HEK293T (cell line): ENCODE results near the gene SP100.

ENCODE experiments used
- CTCF ChIA-PET: fragments of 350-600 bp; formaldehyde crosslinking; extraction: SDS; loops from one replicate; lab custom pipeline; 2021; ENCODE audit warnings: antibody characterized with exemption, inconsistent platforms; lab: Yijun Ruan, JAX
- POLR2A ChIA-PET: fragments of 350-600 bp; formaldehyde crosslinking; extraction: SDS; loops from one replicate; lab custom pipeline; 2020; ENCODE audit warnings: antibody characterized with exemption, inconsistent platforms; lab: Yijun Ruan, JAX
- DNase-seq: peaks from one replicate; pipeline ENCODE4 v3.0.0; 2012; ENCODE audit warnings: mixed read lengths; ENCODE audit errors: extremely low spot score
- ARNT ChIP-seq: fragments of 450-650 bp; IDR thresholded peaks from 2 replicates; pipeline ENCODE4 v1.6.1; 2017; ENCODE audit warnings: mild to moderate bottlenecking
- BHLHE40 ChIP-seq: fragments of 450-650 bp; IDR thresholded peaks from 2 replicates; pipeline ENCODE4 v1.6.1; 2016; ENCODE audit warnings: mild to moderate bottlenecking, moderate library complexity, borderline replicate concordance
- CTBP1 ChIP-seq: fragments of 450-650 bp; IDR thresholded peaks from 2 replicates; pipeline ENCODE4 v1.6.1; 2016; ENCODE audit warnings: borderline replicate concordance
- ELF4 ChIP-seq: fragments of 450-650 bp; IDR thresholded peaks from 2 replicates; pipeline ENCODE4 v1.6.1; 2017; ENCODE audit warnings: antibody characterized with exemption
- FOXA1 ChIP-seq: fragments of 450-650 bp; IDR thresholded peaks from 2 replicates; pipeline ENCODE4 v1.6.1; 2016; ENCODE audit warnings: mild to moderate bottlenecking
- FOXK2 ChIP-seq: fragments of 450-650 bp; IDR thresholded peaks from 2 replicates; pipeline ENCODE4 v1.6.1; 2016; ENCODE audit warnings: mild to moderate bottlenecking
- FOXM1 ChIP-seq: fragments of 450-650 bp; IDR thresholded peaks from 2 replicates; pipeline ENCODE4 v1.6.1; 2017; ENCODE audit warnings: mild to moderate bottlenecking, borderline replicate concordance
- HDGF ChIP-seq: fragments of 450-650 bp; IDR thresholded peaks from 2 replicates; pipeline ENCODE4 v1.6.1; 2017; ENCODE audit warnings: antibody characterized with exemption, borderline replicate concordance
- L3MBTL2 ChIP-seq: fragments of 450-650 bp; conservative IDR thresholded peaks from 2 replicates; pipeline ENCODE4 v1.6.1; 2016; ENCODE audit warnings: mild to moderate bottlenecking
- LEF1 ChIP-seq: fragments of 450-650 bp; IDR thresholded peaks from 2 replicates; pipeline ENCODE4 v1.6.1; 2017; ENCODE audit warnings: mild to moderate bottlenecking, borderline replicate concordance
- NFRKB ChIP-seq: fragments of 450-650 bp; IDR thresholded peaks from 2 replicates; pipeline ENCODE4 v1.6.1; 2016; ENCODE audit warnings: mild to moderate bottlenecking, moderate library complexity
- SP1 ChIP-seq: fragments of 450-650 bp; IDR thresholded peaks from 2 replicates; pipeline ENCODE4 v1.6.1; 2017
- SUZ12 ChIP-seq: fragments of 450-650 bp; IDR thresholded peaks from 2 replicates; pipeline ENCODE4 v1.6.1; 2016; ENCODE audit warnings: mild to moderate bottlenecking
- TARDBP ChIP-seq: fragments of 450-650 bp; IDR thresholded peaks from 2 replicates; pipeline ENCODE4 v1.6.1; 2016
- ZNF384 ChIP-seq: fragments of 450-650 bp; IDR thresholded peaks from 2 replicates; pipeline ENCODE4 v1.6.1; 2016
- TF ChIP-seq, protein P1 (sequence below): fragments of 450-650 bp; IDR thresholded peaks from 2 replicates; pipeline ENCODE4 v1.6.1; 2016

The SP100 gene

GRCh38 chr2:230439590-230439989, 23.6 kb downstream of the SP100 start:
- ChIA-PET CTCF (no interaction called here), POLR2A (no interaction called here)
- DNase-seq: no peak
- TF ChIP-seq FOXM1 (no peak), TARDBP (no peak), ARNT (no peak), FOXK2 (no peak)

GRCh38 chr2:230441227-230441897, 25.4 kb downstream of the SP100 start:
- CTCF ChIA-PET: no interaction called here
- POLR2A ChIA-PET: no interaction called here
- TF ChIP-seq FOXA1: no peak
- TF ChIP-seq LEF1: no peak
- no peak for TF ChIP-seq CTBP1
- no peak for TF ChIP-seq HDGF
- no peak for TF ChIP-seq NFRKB
- TF ChIP-seq SUZ12: no peak
- TF ChIP-seq FOXK2: no peak
- no peak for TF ChIP-seq BHLHE40
- TF ChIP-seq ELF4: no peak
- TF ChIP-seq L3MBTL2: no peak
- no peak for TF ChIP-seq ARNT
- no peak for DNase-seq

GRCh38 chr2:230443541-230443940, 27.5 kb downstream of the SP100 start:
- ChIA-PET POLR2A (no interaction called here), CTCF (no interaction called here)
- TF ChIP-seq TARDBP (no peak), FOXK2 (no peak), SUZ12 (no peak), L3MBTL2 (no peak), BHLHE40 (no peak), SP1 (no peak), FOXA1 (no peak), ZNF384 (no peak), ARNT (no peak), LEF1 (no peak), CTBP1 (no peak), FOXM1 (no peak), ELF4 (no peak), NFRKB (no peak), HDGF (no peak)
- TF ChIP-seq, protein P1, sequence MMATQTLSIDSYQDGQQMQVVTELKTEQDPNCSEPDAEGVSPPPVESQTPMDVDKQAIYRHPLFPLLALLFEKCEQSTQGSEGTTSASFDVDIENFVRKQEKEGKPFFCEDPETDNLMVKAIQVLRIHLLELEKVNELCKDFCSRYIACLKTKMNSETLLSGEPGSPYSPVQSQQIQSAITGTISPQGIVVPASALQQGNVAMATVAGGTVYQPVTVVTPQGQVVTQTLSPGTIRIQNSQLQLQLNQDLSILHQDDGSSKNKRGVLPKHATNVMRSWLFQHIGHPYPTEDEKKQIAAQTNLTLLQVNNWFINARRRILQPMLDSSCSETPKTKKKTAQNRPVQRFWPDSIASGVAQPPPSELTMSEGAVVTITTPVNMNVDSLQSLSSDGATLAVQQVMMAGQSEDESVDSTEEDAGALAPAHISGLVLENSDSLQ: no peak
- no peak for DNase-seq

DNA sequence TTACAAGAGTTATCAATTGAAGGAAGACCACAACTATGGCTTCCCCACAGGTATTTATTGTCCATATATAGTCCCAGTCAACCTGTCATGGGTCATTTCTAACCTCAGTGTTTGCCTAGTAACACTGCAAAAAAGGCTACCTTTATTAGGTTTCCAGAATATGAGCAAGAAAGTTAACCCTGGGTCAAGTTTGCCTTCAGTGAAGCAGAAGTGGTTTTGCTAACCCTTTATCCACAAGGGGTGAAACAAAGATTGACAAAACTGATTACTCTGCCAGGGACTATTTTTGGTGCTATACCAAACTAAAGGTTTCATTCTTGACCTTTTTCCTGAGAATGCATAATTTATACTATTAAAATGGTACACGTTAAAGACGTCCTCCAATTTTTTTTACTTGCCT, 28.8 kb downstream of the SP100 start:
- no peak for TF ChIP-seq LEF1
- TF ChIP-seq ELF4: no peak
- no peak for TF ChIP-seq FOXA1
- TF ChIP-seq TARDBP: no peak
- TF ChIP-seq ARNT: no peak
- TF ChIP-seq, protein P1: no peak
- TF ChIP-seq FOXK2: no peak
- no peak for TF ChIP-seq ZNF384
- no peak for TF ChIP-seq SP1
- no peak for TF ChIP-seq NFRKB
- no peak for TF ChIP-seq FOXM1
- no peak for TF ChIP-seq CTBP1
- no peak for TF ChIP-seq L3MBTL2
- no peak for TF ChIP-seq HDGF
- no peak for TF ChIP-seq BHLHE40
- TF ChIP-seq SUZ12: no peak
- ChIA-PET POLR2A (no interaction called here), CTCF (no interaction called here)
- DNase-seq: no peak

- POLR2A ChIA-PET: no interaction called here
- CTCF ChIA-PET: no interaction called here
- TF ChIP-seq HDGF: no peak
- no peak for TF ChIP-seq SUZ12
- TF ChIP-seq ZNF384: no peak
- TF ChIP-seq ARNT: no peak
- TF ChIP-seq FOXM1: no peak
- TF ChIP-seq, protein P1: no peak
- DNase-seq: no peak
These were observed 31.0 kb downstream of the SP100 start for GRCh38 chr2:230447036-230447435.

DNA sequence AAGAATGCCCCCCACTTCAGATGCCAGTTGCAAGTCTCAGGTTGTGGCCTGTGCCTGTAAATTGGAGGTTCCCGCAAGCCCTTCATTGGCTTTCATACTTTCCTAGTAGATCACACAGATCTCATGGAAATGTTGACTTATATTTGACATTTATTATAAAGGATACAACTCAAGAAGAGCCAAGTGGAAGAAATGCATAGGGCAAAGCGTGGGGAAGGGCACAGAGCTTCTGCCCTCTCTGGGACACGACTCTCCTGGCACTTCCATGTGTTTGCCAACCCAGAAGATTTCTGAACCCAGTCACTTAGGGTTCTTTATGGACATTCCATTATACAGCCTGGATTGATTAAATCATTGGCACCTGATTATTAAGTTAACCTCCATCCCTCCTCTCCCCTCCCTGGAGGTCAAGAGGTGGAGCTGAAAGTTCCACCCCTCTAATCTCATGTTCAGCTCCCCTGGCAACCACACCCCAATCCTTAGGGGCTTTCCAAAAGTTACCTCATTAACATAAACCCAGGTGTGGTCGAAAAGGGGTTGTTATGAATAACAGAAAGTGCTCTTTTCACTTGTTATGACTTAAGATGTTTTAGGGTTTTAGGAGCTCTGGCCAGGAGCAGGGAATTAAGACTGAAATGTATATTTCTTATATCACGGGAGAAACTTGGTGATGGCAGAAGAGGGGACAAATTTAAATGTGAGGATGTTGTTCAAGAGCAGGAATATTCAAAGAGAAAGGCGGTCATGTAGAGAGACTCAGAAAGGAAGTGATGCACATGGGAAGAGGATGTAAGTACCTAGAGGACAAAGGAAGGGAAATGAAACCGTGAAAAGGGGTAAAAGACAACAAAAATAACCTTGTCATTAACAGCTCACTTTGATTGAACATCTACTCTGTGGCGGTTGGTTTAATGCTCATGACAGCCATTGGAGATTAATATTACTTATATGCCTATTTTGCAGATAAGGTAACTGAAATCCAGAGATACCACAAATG, 31.8 kb downstream of the SP100 start:
- ChIA-PET CTCF (no interaction called here), POLR2A (no interaction called here)

More for the DNA sequence above, 31.8 kb downstream of the SP100 start:
- DNase-seq: no peak
- no peak for TF ChIP-seq NFRKB
- TF ChIP-seq FOXM1: no peak
- TF ChIP-seq FOXK2: no peak
- TF ChIP-seq TARDBP: no peak
- no peak for TF ChIP-seq CTBP1
- TF ChIP-seq ARNT: no peak
- no peak for TF ChIP-seq BHLHE40
- TF ChIP-seq L3MBTL2: no peak
- TF ChIP-seq SUZ12: no peak
- no peak for TF ChIP-seq ELF4
- TF ChIP-seq, protein P1: no peak
- TF ChIP-seq SP1: no peak
- TF ChIP-seq ZNF384: no peak
- TF ChIP-seq LEF1: no peak
- no peak for TF ChIP-seq FOXA1
- no peak for TF ChIP-seq HDGF
